Keratinocyte (primary cell): ENCODE results near the gene KNL1.

Source experiments
- CTCF ChIP-seq, 3 experiments: IDR thresholded peaks in 1 of 3; conservative IDR thresholded peaks in 1 of 3; optimal IDR thresholded peaks in 1 of 3; 2 replicates in 2 of 3; 3 replicates in 1 of 3; pipeline versions ENCODE3 to v1.5.1; 2011; ENCODE audit warnings: low read length in 3 of 3, mild to moderate bottlenecking in 3 of 3, moderate library complexity in 2 of 3, control low read depth in 1 of 3, inconsistent platforms in 1 of 3; ENCODE audit not compliant: insufficient read depth in 2 of 3; ENCODE audit errors: extremely low read depth in 1 of 3
- EZH2 ChIP-seq: IDR thresholded peaks from one replicate; pipeline ENCODE4 v1.6.1; 2012; ENCODE audit warnings: inconsistent platforms, mild to moderate bottlenecking, low read length, moderate library complexity

GRCh38 chr15:40562691-40563090 is 31.4 kb upstream of the KNL1 start:
- TF ChIP-seq CTCF (optimal IDR thresholded peaks at IDR 0.05 in 1 of 3, IDR thresholded peaks at IDR 0.05 in 1 of 3, conservative IDR thresholded peaks at IDR 0.05 in 1 of 3; ENCODE audit: extremely low read depth in 1 of 3, insufficient read depth in 2 of 3, low read length in 3 of 3) (no peak), EZH2 (no peak)
